SK-N-SH (cell line): Measurements from ENCODE around the gene GLTP. TPM values are rescaled to one million over a fixed set of nuclear protein-coding genes. Genes with fewer than 3 reads are reported as not detected.

Experiments used
- CTCF ChIA-PET: fragments of 300-600, 350-600 bp; formaldehyde crosslinking; extraction: SDS; loops from one replicate; lab custom pipeline; 2021; lab: Yijun Ruan, JAX
- POLR2A ChIA-PET: fragments of 350-600 bp; sonication (Branson Sonifier 250); formaldehyde crosslinking; extraction: SDS; loops from one replicate; lab custom pipeline; 2020; ENCODE audit warnings: antibody characterized with exemption, inconsistent platforms; lab: Yijun Ruan, JAX
- DNase-seq: peaks from one replicate; pipeline ENCODE4 v3.0.0; 2012
- H2AFZ ChIP-seq: fragments of 200-600 bp; sonication (generic); 2 replicates; pipeline ENCODE4 v1.8.1; 2016; ENCODE audit warnings: antibody characterized with exemption, mild to moderate bottlenecking, low read depth
- H3F3A ChIP-seq: fragments of 200-600 bp; sonication (generic); replicated peaks from 2 replicates; pipeline ENCODE3; 2016; ENCODE audit warnings: antibody characterized with exemption, mild to moderate bottlenecking; ENCODE audit not compliant: insufficient read depth
- H3K27ac ChIP-seq, 2 experiments: fragments of 200-500 bp in 1 of 2; fragments of 200-600 bp in 1 of 2; sonication (Bioruptor generic) in 1 of 2; sonication (generic), shearing (Covaris generic) in 1 of 2; 2 replicates each; pipeline versions ENCODE4 v1.5.1 to v1.6.1; 2014 to 2016; ENCODE audit warnings: low read depth in 2 of 2, inconsistent platforms in 1 of 2, low read length in 1 of 2, mild to moderate bottlenecking in 1 of 2, mixed read lengths in 1 of 2
- H3K27me3 ChIP-seq: fragments of 200-600 bp; sonication (generic), shearing (Covaris generic); 2 replicates; pipeline ENCODE4 v1.6.1; 2016; ENCODE audit warnings: mixed run types; ENCODE audit not compliant: insufficient read depth
- H3K36me3 ChIP-seq, 2 experiments: fragments of 200-500 bp in 1 of 2; fragments of 200-600 bp in 1 of 2; sonication (Bioruptor generic) in 1 of 2; sonication (generic) in 1 of 2; replicated peaks in 1 of 2; 2 replicates each; pipeline versions ENCODE3 to v1.5.1; 2014 to 2016; ENCODE audit warnings: low read length in 1 of 2, mild to moderate bottlenecking in 1 of 2; ENCODE audit not compliant: insufficient read depth in 2 of 2, control insufficient read depth in 1 of 2
- H3K4me1 ChIP-seq, 2 experiments: fragments of 200-500 bp in 1 of 2; fragments of 200-600 bp in 1 of 2; sonication (Bioruptor generic) in 1 of 2; sonication (generic), shearing (Covaris generic) in 1 of 2; 2 replicates each; pipeline versions ENCODE4 v1.5.1 to v1.6.1; 2014 to 2016; ENCODE audit warnings: low read depth in 1 of 2, low read length in 1 of 2, mixed run types in 1 of 2; ENCODE audit not compliant: insufficient read depth in 2 of 2, control insufficient read depth in 1 of 2
- H3K4me2 ChIP-seq: fragments of 200-600 bp; sonication (generic), shearing (Covaris generic); 2 replicates; pipeline ENCODE4 v1.6.1; 2017; ENCODE audit warnings: mixed run types
- H3K4me3 ChIP-seq, 2 experiments: fragments of 200-500 bp in 1 of 2; fragments of 200-600 bp in 1 of 2; sonication (Bioruptor generic) in 1 of 2; sonication (generic), shearing (Covaris generic) in 1 of 2; 2 replicates each; pipeline versions ENCODE4 v1.5.1 to v1.8.1; 2014 to 2016; ENCODE audit warnings: low read depth in 2 of 2, inconsistent platforms in 1 of 2, low read length in 1 of 2, mild to moderate bottlenecking in 1 of 2, mixed read lengths in 1 of 2, moderate library complexity in 1 of 2
- H3K79me2 ChIP-seq: fragments of 200-600 bp; sonication (generic); 2 replicates; pipeline ENCODE4 v1.8.1; 2017; ENCODE audit warnings: mild to moderate bottlenecking; ENCODE audit not compliant: insufficient read depth
- H3K9ac ChIP-seq: fragments of 200-600 bp; sonication (generic); 2 replicates; pipeline ENCODE4 v1.6.1; 2017; ENCODE audit warnings: mixed run types
- H3K9me2 ChIP-seq: fragments of 200-600 bp; sonication (generic); 2 replicates; pipeline ENCODE4 v1.6.1; 2017; ENCODE audit warnings: mixed run types
- H3K9me3 ChIP-seq: fragments of 200-600 bp; sonication (generic); 2 replicates; pipeline ENCODE4 v1.6.1; 2017; ENCODE audit warnings: mixed run types, mild to moderate bottlenecking, moderate library complexity
- H4K20me1 ChIP-seq: fragments of 200-600 bp; sonication (generic); 2 replicates; pipeline ENCODE4 v1.6.1; 2017; ENCODE audit warnings: mild to moderate bottlenecking, mixed run types; ENCODE audit not compliant: insufficient read depth
- CTCF ChIP-seq: fragments of 200-600 bp; sonication (generic); IDR thresholded peaks from 2 replicates; pipeline ENCODE4 v1.6.1; 2017; ENCODE audit warnings: antibody characterized with exemption, mild to moderate bottlenecking, moderate library complexity
- FOSL2 ChIP-seq: IDR thresholded peaks from 2 replicates; pipeline ENCODE4 v1.4.0; 2012; ENCODE audit warnings: low read depth, mild to moderate bottlenecking, moderate library complexity, borderline replicate concordance
- FOXJ3 ChIP-seq: sonication (generic); formaldehyde crosslinking; IDR thresholded peaks from 2 replicates; pipeline ENCODE4 v1.5.1; 2020; ENCODE audit warnings: mild to moderate bottlenecking, missing genetic modification reagents
- GATA2 ChIP-seq: sonication (generic); formaldehyde crosslinking; IDR thresholded peaks from 2 replicates; pipeline ENCODE4 v1.5.0; 2020; ENCODE audit warnings: mild to moderate bottlenecking, missing genetic modification reagents
- MEF2A ChIP-seq: IDR thresholded peaks from 2 replicates; pipeline ENCODE4 v1.4.0; 2012; ENCODE audit warnings: low read depth, borderline replicate concordance
- RCOR1 ChIP-seq: fragments of 150-350 bp; IDR thresholded peaks from 2 replicates; pipeline ENCODE4 v1.6.1; 2017; ENCODE audit warnings: antibody characterized with exemption, low read length
- REST ChIP-seq: IDR thresholded peaks from 2 replicates; pipeline ENCODE4 v1.6.1; 2012; ENCODE audit warnings: mild to moderate bottlenecking, low read depth, low read length, moderate library complexity
- RXRA ChIP-seq: IDR thresholded peaks from 2 replicates; pipeline ENCODE4 v1.4.0; 2012; ENCODE audit warnings: low read depth, mild to moderate bottlenecking, borderline replicate concordance
- SMC3 ChIP-seq: IDR thresholded peaks from 2 replicates; pipeline ENCODE4 v1.6.1; 2012; ENCODE audit warnings: low read depth, low read length, improper control_type of control experiment
- TAF1 ChIP-seq: IDR thresholded peaks from 2 replicates; pipeline ENCODE4 v1.6.1; 2012; ENCODE audit warnings: low read depth, mild to moderate bottlenecking, low read length, moderate library complexity, borderline replicate concordance
- USF1 ChIP-seq: IDR thresholded peaks from 2 replicates; pipeline ENCODE4 v1.4.0; 2012; ENCODE audit warnings: low read depth, borderline replicate concordance
- WGBS: methylation state at CpG from one replicate; pipeline ENCODE4 v1.1.6; 2017; ENCODE audit warnings: low lambda C conversion rate; 5-methylcytosine and 5-hydroxymethylcytosine counted together
- polyA plus RNA-seq, 3 experiments: library from polyadenylated mRNA; depleted of rRNA; stranded (reverse); fragments of >200 nt; gene quantifications; 2 replicates each; pipeline ENCODE4 v1.2.3, GENCODE V29; 2012

Gene GLTP
- polyA plus RNA-seq, 1 of the 3 experiments (the other 2 are of a cell fraction) = 23.0 TPM

DNA sequence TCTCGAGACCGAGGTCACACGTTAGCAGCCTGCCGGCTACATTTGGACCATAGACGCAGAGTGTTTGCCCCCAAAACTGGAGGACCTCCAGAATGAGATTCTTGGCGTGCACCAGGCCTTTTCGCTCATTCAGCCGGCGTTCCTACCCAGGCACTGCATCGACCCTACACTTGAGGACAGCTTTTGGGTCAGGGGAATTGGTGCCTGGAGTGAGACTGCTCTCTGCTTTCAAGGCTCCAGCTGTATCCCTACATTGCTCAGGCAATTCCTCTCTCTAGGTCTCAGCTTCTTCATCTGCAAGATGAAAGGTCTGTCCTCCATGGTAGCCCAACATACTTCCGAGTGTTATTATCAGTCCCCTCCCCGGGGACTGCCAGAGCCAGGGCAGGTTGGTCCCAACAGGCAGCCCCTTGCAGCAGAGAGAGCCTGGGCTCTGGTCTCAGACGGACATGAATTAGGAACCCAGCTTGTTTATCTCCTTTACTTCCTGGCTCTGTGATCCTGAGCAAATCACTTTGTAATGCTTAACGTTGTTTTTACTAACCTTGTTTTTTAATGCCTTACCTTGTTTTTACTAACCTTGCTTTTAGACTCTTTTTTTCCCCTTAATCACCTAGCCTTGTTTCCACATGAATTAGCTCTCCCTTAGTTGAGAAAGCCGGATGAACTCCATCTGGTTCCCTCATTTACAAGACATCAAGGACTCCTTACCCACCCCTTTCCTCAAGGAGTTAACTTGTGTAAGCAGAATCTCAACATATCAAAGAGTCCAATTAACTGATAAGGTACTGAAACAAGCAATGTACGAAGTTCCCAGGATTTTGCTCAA, 20.6 kb upstream of the GLTP start:
- Histone ChIP-seq H3K4me2 (peak overlapping the region; percentile 82), H3K4me1 (peaks cover 0 to 9% of the 10 kb centered on the region in 2 experiments; a peak in 1 of 4 replicates), H3K36me3 (peaks cover 17 to 29% of the 10 kb centered on the region in 2 experiments), H3K79me2 (peaks cover 34% of the 10 kb centered on the region), H3K9me2 (no peaks in the 10 kb centered on the region), H3F3A (no peaks in the 10 kb centered on the region), H4K20me1 (no peaks in the 10 kb centered on the region), H2AFZ (peak overlapping the region; percentile 95), H3K27me3 (no peaks in the 10 kb centered on the region), H3K4me3 (peak overlapping the region; percentile 74 to 83), H3K9ac (peak overlapping the region; percentile 89), H3K27ac (peak overlapping the region; percentile 72 to 81), H3K9me3 (no peaks in the 10 kb centered on the region)
- 13% methylated on average over 15 of the region's 16 CpGs for WGBS
- ChIA-PET POLR2A (no interaction called here), CTCF (interaction anchor here (0.8 to 1.9 kb wide), 7 partner anchors 8 to 96 kb away, joined by 3 to 7 read pairs (median 3); partner anchors contain the start of gene GLTP)
- peak; percentile 75 for DNase-seq
- no peak for TF ChIP-seq FOSL2
- TF ChIP-seq GATA2 (CRISPR knock-in tag) = no peak
- no peak for TF ChIP-seq TAF1
- no peak for TF ChIP-seq USF1
- TF ChIP-seq RCOR1 = no peak
- no peak for TF ChIP-seq REST
- no peak for TF ChIP-seq MEF2A
- no peak for TF ChIP-seq FOXJ3 (CRISPR knock-in tag)
- TF ChIP-seq SMC3 = no peak
- TF ChIP-seq RXRA = no peak
- TF ChIP-seq CTCF = no peak
